ENCODE results near the gene NAT10. TPM values are rescaled to one million over a fixed set of nuclear protein-coding genes. Genes with fewer than 3 reads are reported as not detected.
A peak's percentile ranks its signal among the peaks of the same experiment; 100 is the strongest.

The NAT10 gene
- total RNA-seq = 10 to 100 TPM; 59.7 to 61.0 TPM
- 37.3 TPM for polyA plus RNA-seq (2013, experiment 1 of 2)
- 34.9 TPM for polyA plus RNA-seq (2013, experiment 2 of 2)
- long read RNA-seq, experiment 1, full-length matches to known transcripts = 13 of 24 reads
- long read RNA-seq, experiment 1, partial matches to known transcripts = 9 of 24 reads
- long read RNA-seq, experiment 1, other reads (novel, unspliced or antisense) = 2 of 24 reads
- long read RNA-seq, experiment 2, full-length matches to known transcripts = 59 of 78 reads
- long read RNA-seq, experiment 2, partial matches to known transcripts = 15 of 78 reads
- long read RNA-seq, experiment 2, other reads (novel, unspliced or antisense) = 4 of 78 reads
- long read RNA-seq, experiment 3, full-length matches to known transcripts = 267 of 304 reads
- long read RNA-seq, experiment 3, partial matches to known transcripts = 23 of 304 reads
- long read RNA-seq, experiment 3, other reads (novel, unspliced or antisense) = 14 of 304 reads
- long read RNA-seq, experiment 4, full-length matches to known transcripts = 2 of 6 reads
- long read RNA-seq, experiment 4, partial matches to known transcripts = 3 of 6 reads
- long read RNA-seq, experiment 4, other reads (novel, unspliced or antisense) = 1 of 6 reads

DNA sequence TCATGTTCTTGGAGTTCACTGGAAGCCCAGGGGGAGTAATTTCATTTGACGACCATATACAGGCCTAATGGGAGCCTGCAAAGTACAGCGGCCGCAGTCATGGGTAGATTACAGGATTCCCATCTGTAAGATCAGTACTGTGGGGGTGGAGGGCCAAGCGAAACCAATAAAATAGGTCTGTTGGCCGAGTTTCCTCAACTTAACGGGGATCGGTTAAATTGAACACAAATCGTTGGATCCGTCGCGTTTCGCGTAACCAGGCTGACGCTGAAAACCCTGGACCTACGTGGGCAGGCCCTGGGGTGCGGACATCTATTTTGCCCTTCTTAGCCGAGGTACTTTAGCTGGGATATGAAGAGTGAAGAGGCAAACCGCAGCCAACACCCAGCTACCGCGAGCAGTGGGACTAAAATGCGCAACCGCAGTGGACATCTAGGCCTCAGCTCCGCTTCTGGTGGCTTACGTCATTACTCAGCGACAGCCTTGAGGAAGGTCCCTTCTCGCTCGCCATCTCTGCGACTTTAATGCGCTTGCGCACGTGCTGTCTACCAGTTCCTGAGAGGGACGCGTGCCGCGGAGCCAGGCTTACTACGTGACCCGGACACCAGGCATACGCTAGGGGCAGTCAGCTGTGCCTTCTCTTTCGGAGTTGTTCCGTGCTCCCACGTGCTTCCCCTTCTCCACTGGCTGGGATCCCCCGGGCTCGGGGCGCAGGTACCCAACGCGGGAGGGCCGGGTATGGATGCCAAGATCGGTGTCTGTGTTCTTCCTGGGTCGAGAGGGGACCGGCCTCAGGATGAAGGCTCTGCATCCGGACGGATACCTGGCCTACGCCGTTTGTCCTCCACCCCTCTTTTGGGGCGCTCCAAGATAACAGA, at the start of gene NAT10:
Gene NAT10, plus strand, starts transcription at position 551 of the 878 bp plus-strand sequence. CDS start 2,597 bp downstream, outside the sequence.
- 0% methylated on average over 39 to 55 of the region's 55 CpGs for WGBS, 2 experiments (ENCODE audit: insufficient coverage in 1 of 2, insufficient read length in 1 of 2)
- peaks cover 52% of the 10 kb centered on the region for H3K36me3 ChIP-seq (ENCODE audit: control insufficient read depth, insufficient read depth, low read length)
- peak within 1 kb of the TSS; percentile 89 for H3K9ac ChIP-seq (ENCODE audit: extremely low read depth, low read length, poor library complexity, severe bottlenecking)
- H3K4me1 ChIP-seq (ENCODE audit: control insufficient read depth, insufficient read depth, low read length) = no peaks in the 10 kb centered on the region
- Mint-ChIP-seq H3K27me3 (ENCODE audit: insufficient read depth) (no peaks in the 10 kb centered on the region), H3K4me3 (peak within 1 kb of the TSS; percentile 94), H3K36me3 (ENCODE audit: low read depth) (peaks cover 23% of the 10 kb centered on the region), H3K9me3 (no peaks in the 10 kb centered on the region), H3K4me1 (peaks cover 16% of the 10 kb centered on the region), H3K27ac (peak within 1 kb of the TSS; percentile 99)
- no peaks in the 10 kb centered on the region for H3K27me3 ChIP-seq (ENCODE audit: control insufficient read depth, insufficient read depth, low read length, poor library complexity, severe bottlenecking)
- H3K27ac ChIP-seq (ENCODE audit: low read depth, low read length) = peak within 1 kb of the TSS; percentile 91
- no peaks in the 10 kb centered on the region for H3K9me3 ChIP-seq (ENCODE audit: control insufficient read depth, low read length)
- TF ChIP-seq, protein P1, sequence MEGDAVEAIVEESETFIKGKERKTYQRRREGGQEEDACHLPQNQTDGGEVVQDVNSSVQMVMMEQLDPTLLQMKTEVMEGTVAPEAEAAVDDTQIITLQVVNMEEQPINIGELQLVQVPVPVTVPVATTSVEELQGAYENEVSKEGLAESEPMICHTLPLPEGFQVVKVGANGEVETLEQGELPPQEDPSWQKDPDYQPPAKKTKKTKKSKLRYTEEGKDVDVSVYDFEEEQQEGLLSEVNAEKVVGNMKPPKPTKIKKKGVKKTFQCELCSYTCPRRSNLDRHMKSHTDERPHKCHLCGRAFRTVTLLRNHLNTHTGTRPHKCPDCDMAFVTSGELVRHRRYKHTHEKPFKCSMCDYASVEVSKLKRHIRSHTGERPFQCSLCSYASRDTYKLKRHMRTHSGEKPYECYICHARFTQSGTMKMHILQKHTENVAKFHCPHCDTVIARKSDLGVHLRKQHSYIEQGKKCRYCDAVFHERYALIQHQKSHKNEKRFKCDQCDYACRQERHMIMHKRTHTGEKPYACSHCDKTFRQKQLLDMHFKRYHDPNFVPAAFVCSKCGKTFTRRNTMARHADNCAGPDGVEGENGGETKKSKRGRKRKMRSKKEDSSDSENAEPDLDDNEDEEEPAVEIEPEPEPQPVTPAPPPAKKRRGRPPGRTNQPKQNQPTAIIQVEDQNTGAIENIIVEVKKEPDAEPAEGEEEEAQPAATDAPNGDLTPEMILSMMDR (conservative IDR thresholded peaks at IDR 0.05) = peak; percentile 22
- peak; percentile 98 for DNase-seq
- H3K4me3 ChIP-seq (ENCODE audit: low read length) = peak within 1 kb of the TSS; percentile 92

DNA sequence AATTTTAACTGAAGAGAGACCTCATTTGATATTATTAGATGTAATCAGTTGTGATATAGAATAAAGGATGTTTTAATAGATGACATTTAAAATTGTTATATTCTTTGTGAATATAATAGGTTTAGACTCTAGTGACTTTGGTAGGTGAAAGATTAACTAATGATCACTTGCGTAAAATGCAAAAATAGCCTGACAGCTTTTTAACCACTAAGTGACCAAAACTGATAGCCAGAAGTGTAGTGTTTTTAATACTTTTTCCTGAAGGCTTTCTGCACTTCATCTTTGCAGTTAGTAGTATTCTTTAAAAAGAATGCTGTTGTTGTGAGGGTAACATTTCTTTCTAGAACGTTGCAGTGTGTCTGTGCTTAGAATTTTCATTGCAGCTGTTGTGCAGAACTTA, 48.8 kb upstream of the NAT10 start:
- Mint-ChIP-seq H3K4me3 (peak overlapping the region; percentile 100), H3K4me1 (peaks cover 17% of the 10 kb centered on the region), H3K27me3 (ENCODE audit: insufficient read depth) (no peaks in the 10 kb centered on the region), H3K36me3 (ENCODE audit: low read depth) (peaks cover 61% of the 10 kb centered on the region), H3K9me3 (no peaks in the 10 kb centered on the region), H3K27ac (no peak overlapping the region)
- WGBS, 2 experiments (ENCODE audit: insufficient coverage in 1 of 2, insufficient read length in 1 of 2) = 76 to 93% methylated on average over 1 to 2 of the region's 2 CpGs
- no peak overlapping the region for H3K27ac ChIP-seq (ENCODE audit: low read depth, low read length)
- peaks cover 3% of the 10 kb centered on the region for H3K4me1 ChIP-seq (ENCODE audit: control insufficient read depth, insufficient read depth, low read length)
- H3K9me3 ChIP-seq (ENCODE audit: control insufficient read depth, low read length) = no peaks in the 10 kb centered on the region
- no peaks in the 10 kb centered on the region for H3K27me3 ChIP-seq (ENCODE audit: control insufficient read depth, insufficient read depth, low read length, poor library complexity, severe bottlenecking)
- H3K36me3 ChIP-seq (ENCODE audit: control insufficient read depth, insufficient read depth, low read length) = peaks cover 75% of the 10 kb centered on the region
- H3K4me3 ChIP-seq (ENCODE audit: low read length) = peak overlapping the region; percentile 90
- H3K9ac ChIP-seq (ENCODE audit: extremely low read depth, low read length, poor library complexity, severe bottlenecking) = peak overlapping the region; percentile 1
- TF ChIP-seq, protein P1 (conservative IDR thresholded peaks at IDR 0.05) = no peak
- DNase-seq = no peak

All from endodermal cell (in vitro differentiated cells).